ENCODE measurements around the gene ENPP6.

DNA sequence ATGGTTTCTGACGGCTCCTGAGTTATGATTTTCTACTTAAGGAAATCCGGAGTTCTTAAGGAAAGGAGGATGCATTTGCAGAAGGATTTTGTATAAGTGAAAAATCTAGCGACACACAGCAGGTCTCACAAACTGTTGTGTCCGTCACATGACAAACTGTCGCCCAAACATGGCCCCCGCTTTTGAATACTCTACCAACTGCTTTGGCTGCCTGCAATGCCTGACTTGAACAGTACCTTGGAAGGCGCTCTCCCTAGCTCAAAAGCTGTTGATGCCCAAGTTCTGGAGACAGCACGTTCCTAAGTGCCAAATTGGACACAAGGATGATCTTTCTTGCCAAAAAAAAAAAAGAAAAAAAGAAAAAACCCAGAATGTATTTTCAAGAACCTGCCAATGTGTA, 103.2 kb downstream of the ENPP6 start:
- TF ChIP-seq, protein P1, sequence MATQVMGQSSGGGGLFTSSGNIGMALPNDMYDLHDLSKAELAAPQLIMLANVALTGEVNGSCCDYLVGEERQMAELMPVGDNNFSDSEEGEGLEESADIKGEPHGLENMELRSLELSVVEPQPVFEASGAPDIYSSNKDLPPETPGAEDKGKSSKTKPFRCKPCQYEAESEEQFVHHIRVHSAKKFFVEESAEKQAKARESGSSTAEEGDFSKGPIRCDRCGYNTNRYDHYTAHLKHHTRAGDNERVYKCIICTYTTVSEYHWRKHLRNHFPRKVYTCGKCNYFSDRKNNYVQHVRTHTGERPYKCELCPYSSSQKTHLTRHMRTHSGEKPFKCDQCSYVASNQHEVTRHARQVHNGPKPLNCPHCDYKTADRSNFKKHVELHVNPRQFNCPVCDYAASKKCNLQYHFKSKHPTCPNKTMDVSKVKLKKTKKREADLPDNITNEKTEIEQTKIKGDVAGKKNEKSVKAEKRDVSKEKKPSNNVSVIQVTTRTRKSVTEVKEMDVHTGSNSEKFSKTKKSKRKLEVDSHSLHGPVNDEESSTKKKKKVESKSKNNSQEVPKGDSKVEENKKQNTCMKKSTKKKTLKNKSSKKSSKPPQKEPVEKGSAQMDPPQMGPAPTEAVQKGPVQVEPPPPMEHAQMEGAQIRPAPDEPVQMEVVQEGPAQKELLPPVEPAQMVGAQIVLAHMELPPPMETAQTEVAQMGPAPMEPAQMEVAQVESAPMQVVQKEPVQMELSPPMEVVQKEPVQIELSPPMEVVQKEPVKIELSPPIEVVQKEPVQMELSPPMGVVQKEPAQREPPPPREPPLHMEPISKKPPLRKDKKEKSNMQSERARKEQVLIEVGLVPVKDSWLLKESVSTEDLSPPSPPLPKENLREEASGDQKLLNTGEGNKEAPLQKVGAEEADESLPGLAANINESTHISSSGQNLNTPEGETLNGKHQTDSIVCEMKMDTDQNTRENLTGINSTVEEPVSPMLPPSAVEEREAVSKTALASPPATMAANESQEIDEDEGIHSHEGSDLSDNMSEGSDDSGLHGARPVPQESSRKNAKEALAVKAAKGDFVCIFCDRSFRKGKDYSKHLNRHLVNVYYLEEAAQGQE (IDR thresholded peaks at IDR 0.05; ENCODE audit: borderline replicate concordance in 1 of 2, low read depth in 1 of 2, low read length in 2 of 2) = no peak
- TF ChIP-seq SMC3 (IDR thresholded peaks at IDR 0.05; ENCODE audit: low read length) = no peak
- TF ChIP-seq, protein P2, sequence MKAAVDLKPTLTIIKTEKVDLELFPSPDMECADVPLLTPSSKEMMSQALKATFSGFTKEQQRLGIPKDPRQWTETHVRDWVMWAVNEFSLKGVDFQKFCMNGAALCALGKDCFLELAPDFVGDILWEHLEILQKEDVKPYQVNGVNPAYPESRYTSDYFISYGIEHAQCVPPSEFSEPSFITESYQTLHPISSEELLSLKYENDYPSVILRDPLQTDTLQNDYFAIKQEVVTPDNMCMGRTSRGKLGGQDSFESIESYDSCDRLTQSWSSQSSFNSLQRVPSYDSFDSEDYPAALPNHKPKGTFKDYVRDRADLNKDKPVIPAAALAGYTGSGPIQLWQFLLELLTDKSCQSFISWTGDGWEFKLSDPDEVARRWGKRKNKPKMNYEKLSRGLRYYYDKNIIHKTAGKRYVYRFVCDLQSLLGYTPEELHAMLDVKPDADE (CRISPR knock-in tag; IDR thresholded peaks at IDR 0.05) = no peak

All from HepG2 (cell line).